HG03039 (cell line): ENCODE results near the gene NPIPA5.
"Not testable (repeated sequence)": the region's sequence is repeated elsewhere in the genome, so short reads cannot be mapped to it uniquely, and the experiment has no call there.

ENCODE experiments used
- ATAC-seq: cut with Tn5 transposase; IDR thresholded peaks from one replicate; pipeline ENCODE4 v1.9.1; 2021; ENCODE audit warnings: mild to moderate bottlenecking, moderate library complexity; ENCODE audit not compliant: unreplicated experiment

The NPIPA5 gene

DNA sequence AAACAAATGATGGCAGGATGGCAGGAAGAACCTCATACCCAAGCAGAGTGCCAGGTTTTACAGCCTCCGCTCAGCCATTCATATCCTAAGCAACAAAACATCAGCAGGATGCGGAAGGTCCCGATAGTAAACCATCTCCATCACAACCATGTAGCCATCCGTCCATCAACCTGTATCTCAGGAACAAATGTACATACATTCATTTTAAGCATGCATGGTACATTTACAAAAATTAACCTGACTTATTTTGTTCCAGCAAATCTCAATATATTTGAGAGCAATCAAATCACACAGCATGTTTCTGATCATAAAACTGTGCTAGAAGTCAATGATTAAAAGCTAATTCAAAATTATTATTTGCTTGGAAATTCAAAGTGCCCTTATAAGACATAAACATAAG, at the start of gene NPIPA5:
NPIPA5 (minus strand) TSS at position 101 of the 400 bp plus-strand sequence; CDS start at position 101, 0 bp downstream.
- not testable (repeated sequence) for ATAC-seq

DNA sequence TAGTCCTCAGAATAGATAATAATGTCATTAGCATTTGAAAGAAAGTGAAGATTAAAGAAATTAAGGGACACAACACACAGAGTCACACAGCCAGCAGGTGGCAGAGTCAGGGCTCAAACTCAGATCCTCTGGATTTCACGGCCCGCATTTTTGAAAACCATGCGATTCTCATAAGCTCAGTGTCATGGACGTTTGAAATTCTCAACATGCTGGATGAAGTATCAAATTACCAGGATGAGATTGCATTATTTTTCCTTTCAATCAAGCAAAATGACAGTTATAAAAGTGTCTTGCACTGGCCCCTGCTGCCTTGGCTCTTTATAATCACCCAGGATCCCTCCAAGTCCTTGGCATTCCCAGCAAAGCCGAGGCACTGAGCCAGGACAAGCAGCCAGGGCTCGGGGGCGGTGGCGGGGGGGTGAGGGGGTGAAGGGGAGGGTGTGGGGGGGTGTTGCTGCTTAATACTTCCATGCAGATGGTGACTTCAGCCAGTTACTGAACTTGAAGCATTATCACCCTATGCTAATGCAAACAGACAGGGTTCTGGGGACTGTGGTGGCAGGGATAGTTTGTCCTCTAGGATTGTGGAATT, 49.6 kb upstream of the NPIPA5 start:
- ATAC-seq: no peak

DNA sequence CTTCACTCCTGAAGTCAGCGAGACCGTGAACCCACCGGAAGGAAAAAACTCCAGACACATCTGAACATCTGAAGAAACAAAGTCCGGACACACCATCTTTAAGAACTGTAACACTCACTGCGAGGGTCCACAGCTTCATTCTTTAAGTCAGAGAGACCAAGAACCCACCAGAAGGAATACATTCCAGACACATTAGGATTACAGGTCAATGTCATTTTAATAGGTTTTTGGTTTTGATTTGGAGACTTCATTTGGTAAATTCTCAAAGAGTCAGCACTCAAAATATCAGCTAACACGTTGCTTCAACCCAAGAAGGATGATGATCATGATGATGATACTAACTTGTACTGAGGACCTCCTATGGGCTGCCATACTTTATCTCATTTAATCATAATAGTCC, 48.7 kb upstream of the NPIPA5 start:
- no peak for ATAC-seq

DNA sequence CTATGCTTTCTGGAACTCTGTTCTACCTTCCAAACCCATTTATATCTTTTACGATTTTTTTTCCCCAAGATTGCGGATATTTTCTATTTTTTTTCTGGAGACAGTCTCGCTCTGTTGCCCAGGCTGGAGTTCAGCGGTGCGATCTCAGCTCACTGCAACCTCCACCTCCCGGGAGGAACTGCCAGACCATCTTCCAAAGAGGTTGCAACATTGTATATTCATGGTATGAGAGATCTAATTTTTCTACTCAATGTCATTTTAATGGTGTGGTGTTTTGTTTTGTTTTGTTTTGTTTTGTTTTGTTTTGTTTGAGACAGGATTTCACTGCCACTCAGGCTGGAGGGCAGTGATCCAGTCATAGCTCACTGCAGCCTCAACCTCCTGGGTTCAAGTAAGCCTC, 47.8 kb upstream of the NPIPA5 start:
- ATAC-seq: no peak

DNA sequence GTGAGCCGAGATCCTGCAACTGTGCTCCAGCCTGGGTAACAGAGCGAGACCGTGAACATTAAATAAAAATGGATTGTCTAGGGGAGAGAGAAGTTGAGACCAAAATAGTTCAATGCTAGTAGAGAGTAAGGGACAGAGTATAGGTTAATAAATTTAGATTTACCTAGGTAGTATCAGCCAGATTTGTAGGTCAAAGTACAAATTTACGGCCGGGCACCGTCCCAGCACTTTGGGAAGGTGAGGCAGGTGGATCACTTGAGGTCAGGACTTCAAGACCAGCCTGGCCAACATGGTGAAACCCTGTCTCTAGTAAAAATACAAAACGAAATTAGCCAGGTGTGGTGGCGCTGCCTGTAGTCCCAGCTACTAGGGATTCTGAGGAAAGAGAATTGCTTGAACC, 44.1 kb upstream of the NPIPA5 start:
- no peak for ATAC-seq

DNA sequence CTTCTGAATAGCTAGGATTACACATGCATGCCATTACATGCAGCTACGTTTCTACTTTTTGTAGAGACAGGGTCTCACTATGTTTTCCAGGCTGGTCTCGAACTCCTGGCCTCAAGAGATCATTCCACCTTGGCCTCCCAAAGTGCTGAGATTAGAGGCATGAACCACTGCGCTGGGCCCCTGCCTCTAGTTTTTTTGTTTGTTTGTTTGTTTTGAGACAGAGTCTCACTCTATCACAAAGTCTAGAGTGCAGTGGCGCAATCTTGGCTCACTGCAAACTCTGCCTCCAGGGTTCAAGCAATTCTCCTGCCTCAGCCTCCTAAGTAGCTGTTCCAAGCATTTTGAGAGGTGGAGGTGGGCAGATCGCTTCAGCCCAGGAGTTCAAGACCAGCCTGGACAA, 43.6 kb upstream of the NPIPA5 start:
- not testable (repeated sequence) for ATAC-seq

DNA sequence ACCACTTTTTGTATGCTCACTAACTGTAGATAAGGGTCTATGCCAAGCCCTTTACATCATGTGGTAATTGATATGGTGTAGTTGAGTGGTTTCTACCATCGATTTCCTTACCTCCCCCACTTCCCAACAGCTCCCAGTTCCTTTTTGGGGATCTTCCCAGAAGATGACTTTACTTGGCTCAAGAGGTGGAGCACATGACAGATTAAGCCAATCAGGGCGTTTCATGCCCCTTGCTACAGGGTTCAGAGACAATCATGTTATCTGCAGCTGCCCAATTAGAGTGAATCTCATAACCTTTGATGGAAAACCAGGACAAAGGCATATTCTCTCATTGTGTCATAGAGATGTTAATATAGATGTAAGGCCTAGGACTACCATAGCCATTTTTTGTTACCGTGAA, 40.1 kb upstream of the NPIPA5 start:
- no peak for ATAC-seq

DNA sequence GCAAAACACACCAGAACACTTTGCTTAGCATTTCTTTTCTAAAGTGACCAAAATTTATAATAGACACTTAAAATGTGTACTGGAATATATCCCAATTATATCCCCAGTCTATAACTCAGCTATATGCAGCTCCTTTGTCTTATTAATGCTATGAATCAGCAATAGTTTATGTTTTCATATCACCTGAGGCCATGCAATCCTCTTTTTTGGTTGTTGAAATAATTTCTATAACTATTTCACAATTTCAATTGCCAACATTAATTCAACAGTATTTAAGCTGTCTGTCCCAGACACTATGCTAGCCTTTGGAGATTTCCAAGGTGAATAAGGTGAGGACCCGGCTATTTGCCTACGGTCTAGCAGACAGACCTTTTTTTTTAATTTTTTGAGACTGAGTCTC, 39.1 kb upstream of the NPIPA5 start:
- ATAC-seq: no peak

DNA sequence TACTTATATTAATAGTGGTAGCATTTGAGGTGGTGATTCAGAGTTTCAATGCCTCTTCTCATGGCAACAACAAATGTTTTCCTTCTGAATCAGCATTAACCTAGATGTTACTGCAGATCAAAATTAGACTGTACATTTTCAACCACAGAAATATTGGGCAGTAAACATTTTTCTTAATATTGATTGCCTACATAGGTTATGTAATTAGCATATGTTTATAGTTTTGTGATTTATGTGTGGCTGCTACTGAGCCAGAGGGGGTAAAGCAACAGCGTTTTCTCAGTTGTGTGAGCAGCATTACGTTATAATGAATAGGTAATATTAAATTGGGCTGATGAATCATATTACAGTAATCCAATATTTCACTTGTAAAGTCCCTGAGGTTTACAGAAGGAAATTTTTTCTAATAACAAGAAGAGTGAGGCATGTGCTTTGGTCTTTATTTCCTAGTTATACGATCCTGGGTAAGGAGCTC, 37.5 kb upstream of the NPIPA5 start:
- ATAC-seq: no peak

DNA sequence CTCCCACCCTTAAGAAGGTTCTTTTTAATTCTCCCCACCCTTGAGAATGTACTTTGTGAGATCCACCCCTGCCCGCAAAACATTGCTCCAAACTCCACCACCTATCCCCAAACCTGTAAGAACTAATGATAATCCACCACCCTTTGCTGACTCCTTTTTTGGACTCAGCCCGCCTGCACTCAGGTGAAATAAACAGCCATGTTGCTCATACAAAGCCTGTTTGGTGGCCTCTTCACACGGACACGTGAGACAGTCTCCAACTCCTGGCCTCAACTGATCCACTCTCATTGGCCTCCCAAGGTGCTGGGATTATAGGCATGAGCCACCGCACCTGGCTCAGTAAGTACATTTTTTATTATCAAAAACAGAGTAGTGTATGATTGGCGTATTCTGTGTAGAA, 31.4 kb upstream of the NPIPA5 start:
- not testable (repeated sequence) for ATAC-seq

DNA sequence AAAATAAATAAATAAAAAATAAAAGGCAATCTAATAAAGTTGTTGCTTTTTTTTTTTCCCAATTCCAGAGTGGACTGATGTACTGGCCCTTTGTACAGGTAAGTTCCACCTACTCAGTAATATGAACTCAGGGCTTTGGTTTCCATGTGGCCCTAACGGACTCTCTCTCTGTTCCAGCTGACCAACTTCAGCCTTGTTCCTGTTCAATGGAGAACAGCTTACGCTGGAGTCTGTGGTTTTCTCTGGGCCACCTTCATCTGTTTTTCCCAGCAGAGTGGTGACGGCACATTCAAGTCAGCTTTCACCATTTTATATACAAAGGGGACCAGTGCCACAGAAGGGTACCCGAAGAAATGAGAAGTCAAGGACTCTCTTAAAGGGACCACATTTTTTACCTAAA, 29.7 kb upstream of the NPIPA5 start:
- ATAC-seq: not testable (repeated sequence)

DNA sequence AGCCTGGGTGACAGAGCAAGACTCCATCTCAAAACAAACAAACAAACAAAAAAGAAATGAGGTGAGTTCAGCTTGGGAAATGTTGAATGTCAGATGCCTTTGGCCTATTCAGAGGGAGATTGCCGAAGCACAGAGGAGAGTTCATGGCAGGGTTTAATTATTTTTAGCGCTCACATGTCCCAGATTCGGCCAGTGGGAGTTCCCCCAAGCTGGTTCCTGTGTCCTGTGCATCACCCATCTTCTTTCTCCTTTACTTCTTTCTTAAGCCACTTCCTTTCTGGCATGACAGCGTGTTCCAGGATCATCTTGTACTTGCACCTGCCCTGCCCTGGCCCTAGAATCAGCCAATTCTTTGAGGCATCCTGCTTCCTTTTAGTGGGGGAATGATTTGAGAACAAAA, 26.7 kb upstream of the NPIPA5 start:
- no peak for ATAC-seq

DNA sequence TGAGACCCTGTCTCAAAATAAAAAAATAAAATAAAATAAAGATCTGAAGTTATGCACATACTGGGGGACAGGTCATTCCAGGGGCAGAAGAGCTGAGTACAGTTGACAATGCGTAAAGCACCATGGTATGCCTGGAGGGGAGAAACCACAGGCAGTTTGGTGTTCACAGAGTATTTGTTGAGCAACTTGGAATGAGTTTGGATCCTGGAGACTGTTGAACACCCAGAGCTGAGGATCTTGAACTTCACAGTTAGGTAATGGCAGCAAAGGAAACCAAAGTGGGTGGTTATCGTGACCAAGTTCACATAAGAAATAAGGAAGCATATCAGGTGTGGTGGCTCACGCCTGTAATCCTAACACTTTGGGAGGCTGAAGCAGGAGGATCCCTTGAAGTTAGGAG, 26.0 kb upstream of the NPIPA5 start:
- not testable (repeated sequence) for ATAC-seq

DNA sequence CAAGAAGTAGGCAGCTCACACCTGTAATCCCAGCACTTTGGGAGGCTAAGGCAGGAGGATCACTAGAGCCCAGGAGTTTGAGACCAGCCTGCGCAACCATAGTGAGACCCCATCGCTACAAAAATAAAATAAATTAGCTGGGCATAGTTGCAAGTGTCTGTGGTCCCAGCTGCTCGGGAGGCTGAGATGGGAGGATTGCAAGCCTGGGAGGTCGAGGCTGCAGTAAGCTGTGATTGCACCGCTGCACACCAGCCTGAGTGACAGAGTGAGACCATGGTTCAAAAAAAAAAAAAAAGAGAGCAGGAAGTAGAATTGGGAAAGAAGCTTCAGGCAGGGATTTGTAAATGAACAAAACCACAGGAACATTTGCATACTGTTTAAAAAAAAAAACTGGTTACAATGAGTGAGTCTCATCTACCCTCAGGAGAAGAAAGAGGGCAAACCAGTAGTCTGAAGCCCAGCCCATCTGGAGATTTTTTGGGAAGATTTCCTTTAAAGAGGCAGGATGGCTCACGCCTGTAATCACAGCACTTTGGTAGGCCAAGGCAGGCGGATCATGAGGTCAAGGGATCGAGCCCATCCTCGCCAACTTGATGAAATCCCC, 25.4 kb upstream of the NPIPA5 start:
- no peak for ATAC-seq

DNA sequence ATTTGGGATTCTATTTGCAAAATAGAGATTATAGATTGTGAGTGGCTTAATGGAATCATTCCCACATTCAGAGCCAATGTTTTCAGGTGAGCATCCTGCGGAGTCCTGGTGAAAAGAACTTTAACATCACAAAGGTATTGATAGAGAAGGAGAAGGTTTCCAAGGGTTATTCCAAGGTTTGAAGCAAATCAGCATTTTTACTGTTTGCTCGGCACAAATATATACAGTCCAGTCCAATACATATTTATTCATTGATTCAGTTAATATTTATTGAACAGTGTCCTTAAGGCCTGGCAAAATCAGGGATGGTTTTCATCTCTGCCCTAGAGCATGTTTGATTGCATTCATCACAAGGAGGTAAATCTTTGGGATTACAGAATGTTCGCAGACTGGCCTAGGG, 23.9 kb upstream of the NPIPA5 start:
- no peak for ATAC-seq

DNA sequence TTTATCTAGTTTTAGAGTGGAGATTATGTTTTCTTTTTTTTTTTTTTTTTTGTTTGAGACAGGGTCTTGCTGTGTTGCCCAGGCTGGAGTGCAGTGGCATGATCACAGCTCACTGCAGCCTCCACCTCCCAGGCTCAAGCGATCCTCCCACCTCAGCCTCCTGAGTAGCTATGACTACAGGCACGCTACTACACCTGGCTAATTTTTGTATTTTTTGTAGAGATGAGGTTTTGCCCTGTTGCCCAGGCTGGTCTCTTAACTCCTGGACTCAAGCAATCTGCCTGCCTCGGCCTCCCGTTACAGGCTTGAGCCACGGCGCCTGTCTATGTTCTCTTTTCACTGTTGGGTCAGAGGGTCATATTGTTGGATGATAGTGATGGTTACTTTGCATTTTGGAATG, 22.2 kb upstream of the NPIPA5 start:
- not testable (repeated sequence) for ATAC-seq

DNA sequence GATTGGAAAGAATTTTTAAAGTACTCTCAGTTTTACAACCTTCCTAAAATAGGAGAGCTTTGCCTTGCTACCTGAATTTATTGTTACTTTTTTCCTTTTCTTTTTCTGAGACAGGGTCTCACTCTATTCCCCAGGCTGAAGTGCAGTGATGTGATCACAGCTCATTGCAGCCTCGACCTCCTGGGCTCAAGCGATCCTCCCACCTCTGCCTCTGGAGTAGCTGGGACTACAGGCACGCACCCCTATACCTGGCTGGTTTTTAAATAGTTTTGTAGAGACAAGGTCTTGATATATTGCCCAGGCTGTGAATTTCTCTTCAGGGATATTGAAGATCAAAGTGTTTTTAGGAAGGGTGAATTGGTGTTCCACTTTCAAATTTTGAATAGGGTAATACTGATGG, 21.2 kb upstream of the NPIPA5 start:
- no peak for ATAC-seq

DNA sequence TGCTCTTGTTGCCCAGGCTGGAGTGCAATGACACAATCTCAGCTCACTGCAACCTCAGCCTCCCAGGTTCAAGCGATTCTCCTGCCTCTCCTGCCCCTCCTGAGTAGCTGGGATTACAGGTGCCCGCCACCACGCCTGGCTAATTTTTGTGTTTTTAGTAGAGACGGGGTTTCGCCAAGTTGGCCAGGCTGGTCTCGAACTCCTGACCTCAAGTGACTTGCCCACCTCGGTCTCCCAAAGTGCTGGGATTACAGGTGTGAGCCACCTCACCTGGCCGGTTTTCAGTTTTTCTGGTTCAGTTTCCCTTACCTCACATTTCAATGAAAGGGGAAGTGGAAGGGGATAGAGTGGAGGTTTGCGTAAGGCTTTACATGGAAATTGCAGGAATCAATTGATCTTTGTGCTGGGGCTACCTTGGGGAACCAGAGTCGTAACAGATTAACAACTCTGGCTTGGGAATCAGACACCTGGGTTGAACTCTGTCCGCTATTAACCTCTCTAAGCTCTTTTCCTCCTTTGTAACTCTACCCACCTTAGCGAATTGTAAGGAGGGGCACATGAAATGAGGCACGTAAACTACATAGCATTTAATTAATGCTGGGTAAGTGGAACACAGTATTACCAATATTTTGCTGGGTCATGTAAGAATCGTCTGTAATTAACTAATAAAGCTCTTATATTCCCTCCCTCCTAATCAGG, 20.7 kb upstream of the NPIPA5 start:
- ATAC-seq: no peak

DNA sequence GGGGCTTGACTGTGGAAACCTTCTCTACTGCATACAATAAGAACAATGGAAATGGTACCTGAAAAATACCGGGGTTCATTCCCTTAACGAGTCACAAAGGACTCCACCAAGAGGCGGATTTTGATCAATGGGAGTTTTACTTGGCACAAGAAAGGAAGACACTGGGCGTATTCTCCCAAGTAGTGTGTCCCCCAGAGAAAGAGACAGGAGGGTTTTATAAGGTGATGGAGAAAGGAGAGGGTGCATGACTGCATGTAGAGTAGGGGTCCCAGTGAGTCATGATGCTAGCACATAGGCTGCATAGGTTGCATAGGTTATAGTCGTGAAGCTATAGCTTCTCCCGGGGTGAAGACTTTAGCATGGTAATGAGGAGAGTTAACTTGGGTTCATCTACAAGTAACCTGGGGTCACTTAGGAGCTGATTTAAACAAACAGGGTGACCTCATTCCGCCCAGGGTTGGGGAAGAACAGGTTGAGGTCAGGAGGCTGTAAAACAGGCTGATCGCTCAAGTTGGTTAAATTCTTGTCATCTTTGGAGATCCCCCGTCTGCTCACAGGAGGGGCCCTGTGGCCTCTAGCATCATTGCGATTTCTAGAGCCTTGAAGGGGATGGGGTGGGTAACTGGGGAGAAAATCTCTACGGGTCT, 19.0 kb upstream of the NPIPA5 start:
- no peak for ATAC-seq

DNA sequence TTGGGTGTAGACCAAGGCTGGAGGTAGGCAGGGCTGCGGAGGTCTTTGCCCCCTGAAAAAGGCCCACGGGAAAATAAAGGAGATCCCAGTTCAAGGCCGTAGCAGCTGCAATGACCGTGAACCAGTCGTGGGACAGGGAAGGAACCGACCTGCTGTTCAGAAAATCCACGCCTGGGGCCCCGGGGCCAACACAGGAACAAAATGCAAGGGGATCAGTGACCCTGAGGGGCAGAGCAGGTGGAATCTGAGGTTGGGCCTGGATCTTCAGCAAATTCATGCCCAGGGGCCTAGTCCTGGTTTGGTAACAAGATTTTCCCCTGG, 18.4 kb upstream of the NPIPA5 start:
- ATAC-seq: not testable (repeated sequence)

DNA sequence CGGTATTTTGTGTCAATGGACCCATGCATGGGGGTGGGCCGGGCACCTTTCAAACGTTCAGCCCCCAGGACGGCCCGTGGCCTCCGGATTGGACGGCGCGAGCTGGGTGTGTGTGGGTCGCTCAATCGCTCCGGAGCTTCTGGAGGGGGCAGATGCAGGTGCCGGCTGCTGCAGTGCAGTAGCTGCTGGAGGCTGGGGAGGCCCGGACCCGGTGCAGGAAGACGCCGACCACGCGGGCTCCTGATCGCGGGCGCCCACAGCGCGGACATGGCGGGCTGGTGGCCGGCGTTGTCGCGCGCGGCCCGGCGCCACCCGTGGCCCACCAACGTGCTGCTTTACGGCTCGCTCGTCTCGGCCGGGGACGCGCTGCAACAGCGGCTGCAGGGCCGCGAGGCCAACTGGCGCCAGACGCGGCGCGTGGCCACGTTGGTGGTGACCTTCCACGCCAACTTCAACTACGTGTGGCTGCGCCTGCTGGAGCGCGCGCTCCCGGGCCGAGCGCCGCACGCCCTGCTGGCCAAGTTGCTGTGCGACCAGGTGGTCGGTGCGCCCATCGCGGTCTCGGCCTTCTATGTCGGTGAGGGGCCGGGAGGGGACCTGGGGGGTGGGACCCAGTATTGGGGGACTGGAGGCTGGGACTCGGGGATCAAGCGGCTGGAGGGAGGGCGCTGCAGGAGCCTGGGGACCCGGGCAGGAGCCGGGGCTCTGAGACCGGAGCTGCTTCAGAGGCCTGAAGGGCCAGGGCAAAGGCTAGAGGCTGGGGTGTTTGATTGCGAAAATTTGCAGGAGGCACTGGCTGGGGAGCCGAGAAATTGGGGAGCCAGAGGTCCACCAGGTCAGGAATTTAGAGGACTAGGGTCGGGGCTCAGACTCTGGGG, 17.8 kb upstream of the NPIPA5 start, which contains the start of gene MPV17L:
MPV17L (plus strand) TSS at position 124 of the 878 bp plus-strand sequence; CDS start at position 268, 144 bp downstream.
- not testable (repeated sequence) for ATAC-seq
